ENCODE measurements around the gene KLHL29. TPM values are rescaled to one million over a fixed set of nuclear protein-coding genes. Genes with fewer than 3 reads are reported as not detected.

Gene KLHL29
- total and polyA plus RNA-seq, 2 of the 13 experiments (the other 11 are each of a cell fraction or from before 2014, with no cell fraction given): 0.01 TPM; not detected in 1

GRCh38 chr2:23662466-23662865, 277.5 kb downstream of the KLHL29 start (continued):
- TF ChIP-seq ZNF280B (CRISPR knock-in tag; IDR thresholded peaks at IDR 0.05; ENCODE audit: borderline replicate concordance): no peak
- TF ChIP-seq ZNF24 (IDR thresholded peaks at IDR 0.05): no peak
- TF ChIP-seq ZNF614 (CRISPR knock-in tag; IDR thresholded peaks at IDR 0.05; ENCODE audit: borderline replicate concordance): no peak
- TF ChIP-seq JUND (CRISPR knock-in tag; IDR thresholded peaks at IDR 0.05): no peak
- no peak for TF ChIP-seq HNRNPLL (IDR thresholded peaks at IDR 0.05; ENCODE audit: low read depth, low read length, poor library complexity, severe bottlenecking)

GRCh38 chr2:23662941-23663920, 278.3 kb downstream of the KLHL29 start:
- FAIRE-seq (no peak), DNase-seq (ENCODE audit: low spot score) (no peak), ATAC-seq (no peak)
- peaks cover 59% of the 10 kb centered on the region for H3K4me1 ChIP-seq (ENCODE audit: insufficient read depth, low read length)
- ChIA-PET CTCF (ENCODE audit: low intra/inter-chr PET ratio, low total read pairs) (no interaction called here), POLR2A (no interaction called here)
- no peak overlapping the region for H3K27ac ChIP-seq (ENCODE audit: extremely low read length, insufficient read depth, low read length)
- H2AFZ ChIP-seq (ENCODE audit: low read length): no peak overlapping the region
- intact Hi-C loops (cut with micrococcal nuclease; ENCODE audit: unreplicated experiment): no loop called here
- no peak overlapping the region for H3K4me3 ChIP-seq (replicated peaks in 1 of 3; ENCODE audit: insufficient read depth in 1 of 3, low read depth in 2 of 3, low read length in 3 of 3)
- peaks cover 0 to 3% of the 10 kb centered on the region in 2 experiments; a peak in 2 of 5 replicates for H3K27me3 ChIP-seq (ENCODE audit: control insufficient read depth in 1 of 2, insufficient read depth in 2 of 2, low read length in 2 of 2)
- no peaks in the 10 kb centered on the region for H3K9me3 ChIP-seq (ENCODE audit: low read length)
- in situ Hi-C loops (cut with HindIII; ENCODE audit: extremely low pct_ligation_motif_present, low pct_unique_long_range_greater_than_20kb): no loop called here
- 91% methylated on average over 43 of the region's 46 CpGs for whole genome bisulfite sequencing (ENCODE audit: low lambda C conversion rate)
- H3K79me2 ChIP-seq (ENCODE audit: insufficient read depth, low read length): no peaks in the 10 kb centered on the region
- H3K9ac ChIP-seq (ENCODE audit: insufficient read depth, low read depth, low read length): no peak overlapping the region
- BruUV-seq (replicated peaks): no TSS peak
- no peak overlapping the region for H3K4me2 ChIP-seq (ENCODE audit: low read depth, low read length)
- no peaks in the 10 kb centered on the region for H3K36me3 ChIP-seq (replicated peaks in 1 of 2; ENCODE audit: control insufficient read depth in 1 of 2, insufficient read depth in 2 of 2, low read length in 2 of 2)
- H4K20me1 ChIP-seq (ENCODE audit: insufficient read depth, low read length): no peaks in the 10 kb centered on the region
- TF ChIP-seq SAP130 (CRISPR knock-in tag; IDR thresholded peaks at IDR 0.05; ENCODE audit: low read depth) (no peak), BCLAF1 (IDR thresholded peaks at IDR 0.05) (no peak), KDM3A (CRISPR knock-in tag; IDR thresholded peaks at IDR 0.05; ENCODE audit: low read depth) (no peak), PAXIP1 (CRISPR knock-in tag; conservative IDR thresholded peaks at IDR 0.05) (no peak), PHB2 (IDR thresholded peaks at IDR 0.05; ENCODE audit: partially characterized antibody) (no peak), ZNF691 (CRISPR knock-in tag; IDR thresholded peaks at IDR 0.05; ENCODE audit: borderline replicate concordance, low read depth) (no peak), SOX13 (IDR thresholded peaks at IDR 0.05) (no peak), SOX13 (CRISPR knock-in tag; conservative IDR thresholded peaks at IDR 0.05 in 1 of 2, IDR thresholded peaks at IDR 0.05 in 1 of 2) (no peak)

Data from HepG2 (cell line).